Smooth muscle cell (in vitro differentiated cells): ENCODE data around the gene TAB2. TPM values are rescaled to one million over a fixed set of nuclear protein-coding genes. Genes with fewer than 3 reads are reported as not detected.

Source experiments
- DNase-seq: peaks from one replicate; lab custom pipeline; 2025; ENCODE audit not compliant: unreplicated experiment; lab: John Stamatoyannopoulos, UW
- H2AFZ ChIP-seq: fragments of 200-600 bp; sonication (generic); 2 replicates; pipeline ENCODE4 v1.6.0; 2016; ENCODE audit warnings: antibody characterized with exemption, low read depth, mild to moderate bottlenecking
- H3F3A ChIP-seq: fragments of 200-600 bp; sonication (generic); 2 replicates; pipeline ENCODE4 v1.6.0; 2017; ENCODE audit warnings: antibody characterized with exemption, low read depth
- H3K27ac ChIP-seq: fragments of 200-600 bp; sonication (generic); 2 replicates; pipeline ENCODE4 v1.5.1; 2016; ENCODE audit warnings: low read depth, mild to moderate bottlenecking
- H3K27me3 ChIP-seq: fragments of 200-600 bp; sonication (generic); 2 replicates; pipeline ENCODE4 v1.6.1; 2016; ENCODE audit warnings: low read depth, mild to moderate bottlenecking
- H3K36me3 ChIP-seq: fragments of 200-600 bp; sonication (generic); 2 replicates; pipeline ENCODE4 v1.5.1; 2016; ENCODE audit warnings: low read depth
- H3K4me1 ChIP-seq: fragments of 200-600 bp; sonication (generic); 2 replicates; pipeline ENCODE4 v1.5.1; 2016; ENCODE audit warnings: low read depth
- H3K4me2 ChIP-seq: fragments of 200-600 bp; sonication (generic); 2 replicates; pipeline ENCODE4 v1.6.0; 2016; ENCODE audit warnings: mild to moderate bottlenecking
- H3K4me3 ChIP-seq: fragments of 200-600 bp; sonication (generic); 2 replicates; pipeline ENCODE4 v1.5.1; 2016; ENCODE audit warnings: mild to moderate bottlenecking
- H3K79me2 ChIP-seq: fragments of 200-600 bp; sonication (generic); 2 replicates; pipeline ENCODE4 v1.6.0; 2016; ENCODE audit warnings: low read depth, mild to moderate bottlenecking
- H3K9ac ChIP-seq: fragments of 200-600 bp; sonication (generic); 2 replicates; pipeline ENCODE4 v1.6.0; 2016; ENCODE audit warnings: low read depth
- H3K9me3 ChIP-seq: fragments of 200-600 bp; sonication (generic); replicated peaks from 2 replicates; pipeline ENCODE4 v1.5.1; 2016; ENCODE audit warnings: low read depth
- H4K20me1 ChIP-seq: fragments of 200-600 bp; sonication (generic); 2 replicates; pipeline ENCODE4 v1.6.0; 2016; ENCODE audit warnings: low read depth
- WGBS: methylation state at CpG from one replicate; pipeline ENCODE4 v1.1.7; 2016; ENCODE audit warnings: low lambda C conversion rate; 5-methylcytosine and 5-hydroxymethylcytosine counted together
- polyA plus RNA-seq: library from polyadenylated mRNA; unstranded; fragments of >200 nt; fragmentation: Nextera tagmentation; extraction: Ambion mirVana; gene quantifications from 2 replicates; pipeline ENCODE4 v1.2.1, GENCODE V29; 2016
- total RNA-seq: library from RNA; depleted of rRNA; stranded (reverse); fragments of >200 nt; gene quantifications from 2 replicates; pipeline ENCODE4 v1.2.3, GENCODE V29; 2014
- TF ChIP-seq, protein P1 (sequence below): fragments of 200-600 bp; sonication (generic); IDR thresholded peaks from 2 replicates; pipeline ENCODE4 v1.5.1; 2017; ENCODE audit warnings: borderline replicate concordance, mild to moderate bottlenecking, antibody characterized with exemption; ENCODE audit not compliant: insufficient read depth, poor library complexity, severe bottlenecking

The TAB2 gene
- total and polyA plus RNA-seq, 2 experiments from 2014 or later = 12.6 to 78.5 TPM

DNA sequence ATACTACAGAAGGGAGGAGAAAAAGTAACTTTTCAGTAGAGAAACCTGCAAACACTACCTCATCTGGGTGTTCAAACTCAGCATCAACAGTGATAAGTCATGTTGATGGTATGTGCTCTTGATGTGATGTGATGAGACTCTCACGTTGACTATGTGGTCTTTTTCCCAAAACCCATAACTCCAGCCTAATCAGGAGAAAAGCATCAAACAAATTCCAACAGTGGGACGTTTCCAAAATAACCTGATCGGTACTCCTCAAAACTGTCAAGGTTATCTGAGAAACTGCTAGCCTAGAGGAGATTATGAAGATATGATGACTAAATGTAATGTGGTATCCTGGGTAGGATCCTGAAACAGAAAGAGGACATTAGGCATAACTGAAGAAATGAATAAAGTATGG, 41.9 kb upstream of the TAB2 start:
- Histone ChIP-seq H3K27ac (no peak overlapping the region), H3K9me3 (no peaks in the 10 kb centered on the region), H3K4me2 (no peak overlapping the region), H3K4me3 (no peak overlapping the region), H4K20me1 (no peaks in the 10 kb centered on the region), H3K9ac (no peak overlapping the region), H3K4me1 (no peaks in the 10 kb centered on the region), H2AFZ (no peak overlapping the region), H3F3A (no peaks in the 10 kb centered on the region), H3K36me3 (no peaks in the 10 kb centered on the region), H3K79me2 (no peaks in the 10 kb centered on the region), H3K27me3 (peaks cover 7% of the 10 kb centered on the region)
- TF ChIP-seq, protein P1, sequence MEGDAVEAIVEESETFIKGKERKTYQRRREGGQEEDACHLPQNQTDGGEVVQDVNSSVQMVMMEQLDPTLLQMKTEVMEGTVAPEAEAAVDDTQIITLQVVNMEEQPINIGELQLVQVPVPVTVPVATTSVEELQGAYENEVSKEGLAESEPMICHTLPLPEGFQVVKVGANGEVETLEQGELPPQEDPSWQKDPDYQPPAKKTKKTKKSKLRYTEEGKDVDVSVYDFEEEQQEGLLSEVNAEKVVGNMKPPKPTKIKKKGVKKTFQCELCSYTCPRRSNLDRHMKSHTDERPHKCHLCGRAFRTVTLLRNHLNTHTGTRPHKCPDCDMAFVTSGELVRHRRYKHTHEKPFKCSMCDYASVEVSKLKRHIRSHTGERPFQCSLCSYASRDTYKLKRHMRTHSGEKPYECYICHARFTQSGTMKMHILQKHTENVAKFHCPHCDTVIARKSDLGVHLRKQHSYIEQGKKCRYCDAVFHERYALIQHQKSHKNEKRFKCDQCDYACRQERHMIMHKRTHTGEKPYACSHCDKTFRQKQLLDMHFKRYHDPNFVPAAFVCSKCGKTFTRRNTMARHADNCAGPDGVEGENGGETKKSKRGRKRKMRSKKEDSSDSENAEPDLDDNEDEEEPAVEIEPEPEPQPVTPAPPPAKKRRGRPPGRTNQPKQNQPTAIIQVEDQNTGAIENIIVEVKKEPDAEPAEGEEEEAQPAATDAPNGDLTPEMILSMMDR = no peak
- 82% methylated on average over 3 of the region's 3 CpGs for WGBS
- DNase-seq = no peak

DNA sequence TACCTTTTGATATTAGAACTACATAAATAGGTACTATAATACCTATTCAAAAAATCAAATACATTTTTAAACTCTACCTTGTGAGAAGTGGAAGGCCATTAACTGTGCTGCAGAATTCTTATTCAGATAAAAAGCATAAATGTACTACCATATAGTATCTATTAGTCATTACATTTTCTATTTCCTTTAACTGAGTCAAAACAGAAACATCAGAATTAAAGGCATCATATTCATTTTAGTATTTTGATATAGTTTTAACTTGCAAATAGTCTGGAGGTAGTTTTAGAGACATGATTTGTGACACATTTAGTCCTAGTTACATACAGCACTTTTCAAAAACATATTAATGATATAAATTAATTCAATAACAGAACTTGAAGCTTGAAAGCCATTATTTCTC, 39.9 kb upstream of the TAB2 start:
- Histone ChIP-seq H3K4me2 (no peak overlapping the region), H3K27ac (no peak overlapping the region), H2AFZ (no peak overlapping the region), H4K20me1 (no peaks in the 10 kb centered on the region), H3K79me2 (no peaks in the 10 kb centered on the region), H3K4me3 (no peak overlapping the region), H3K27me3 (peaks cover 7% of the 10 kb centered on the region), H3K9ac (no peak overlapping the region), H3K36me3 (no peaks in the 10 kb centered on the region), H3K9me3 (no peaks in the 10 kb centered on the region), H3K4me1 (no peaks in the 10 kb centered on the region), H3F3A (no peaks in the 10 kb centered on the region)
- DNase-seq = no peak
- TF ChIP-seq, protein P1 = no peak

DNA sequence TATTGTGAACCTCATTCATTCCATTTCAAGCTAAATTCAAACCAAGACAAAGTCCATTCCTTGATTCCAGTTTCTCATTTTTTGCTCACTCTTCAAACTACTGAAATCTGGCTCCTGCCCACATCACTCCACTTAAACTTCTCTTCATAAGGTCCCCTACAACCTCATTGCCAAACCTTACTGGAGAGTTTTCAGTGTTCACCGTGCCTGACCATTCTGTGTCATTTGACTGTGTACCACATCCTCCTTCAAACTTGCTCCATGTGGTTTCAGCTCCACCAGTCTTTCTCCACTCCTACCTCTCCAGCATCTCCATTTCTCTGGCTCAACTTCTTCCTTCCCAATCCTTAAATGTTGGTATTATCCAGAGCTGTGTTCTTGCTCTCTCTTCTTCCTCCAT, 38.5 kb upstream of the TAB2 start:
- no peaks in the 10 kb centered on the region for H3K36me3 ChIP-seq
- H3K27ac ChIP-seq = no peak overlapping the region
- H3F3A ChIP-seq = no peaks in the 10 kb centered on the region
- H3K79me2 ChIP-seq = no peaks in the 10 kb centered on the region
- DNase-seq = no peak
- H3K4me3 ChIP-seq = no peak overlapping the region
- H3K4me1 ChIP-seq = no peaks in the 10 kb centered on the region
- TF ChIP-seq, protein P1 = no peak
- no peaks in the 10 kb centered on the region for H3K9me3 ChIP-seq
- H3K9ac ChIP-seq = no peak overlapping the region
- peaks cover 7% of the 10 kb centered on the region for H3K27me3 ChIP-seq
- no peaks in the 10 kb centered on the region for H4K20me1 ChIP-seq
- H3K4me2 ChIP-seq = no peak overlapping the region
- WGBS = 96% methylated on average over 1 of the region's 1 CpG
- H2AFZ ChIP-seq = no peak overlapping the region

DNA sequence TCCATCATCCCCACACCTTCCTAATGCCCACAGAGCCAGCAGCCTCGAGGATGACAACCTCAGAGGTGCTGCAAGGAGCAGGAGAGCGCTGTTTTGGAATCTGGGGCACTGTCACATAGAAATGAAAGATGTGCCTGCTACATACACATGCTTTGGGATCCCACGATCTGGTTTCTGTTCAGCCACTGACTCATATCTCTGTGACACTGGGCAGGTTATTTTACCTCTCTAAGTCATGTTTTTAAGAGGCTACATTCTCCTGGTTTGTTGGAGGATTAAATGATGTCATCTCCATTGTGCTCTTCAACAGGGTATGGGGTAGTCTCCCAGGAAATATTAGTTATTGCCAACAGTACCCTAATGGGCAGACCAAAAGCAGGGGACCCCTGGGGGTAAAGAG, 32.6 kb upstream of the TAB2 start:
- WGBS = 74% methylated on average over 3 of the region's 3 CpGs
- no peaks in the 10 kb centered on the region for H3F3A ChIP-seq
- peak overlapping the region; percentile 79 for H3K27ac ChIP-seq
- no peak overlapping the region for H3K4me2 ChIP-seq
- no peaks in the 10 kb centered on the region for H3K36me3 ChIP-seq
- no peak overlapping the region for H3K4me3 ChIP-seq
- peak overlapping the region; percentile 63 for H3K9ac ChIP-seq
- no peaks in the 10 kb centered on the region for H4K20me1 ChIP-seq
- no peaks in the 10 kb centered on the region for H3K4me1 ChIP-seq
- H2AFZ ChIP-seq = no peak overlapping the region
- no peaks in the 10 kb centered on the region for H3K79me2 ChIP-seq
- no peak for DNase-seq
- peaks cover 4% of the 10 kb centered on the region for H3K27me3 ChIP-seq
- TF ChIP-seq, protein P1 = no peak
- no peaks in the 10 kb centered on the region for H3K9me3 ChIP-seq
